ENCODE measurements around the gene MEGF11. TPM values are rescaled to one million over a fixed set of nuclear protein-coding genes. Genes with fewer than 3 reads are reported as not detected.

The MEGF11 gene
- total and polyA plus RNA-seq, 8 donors, result 0.05 to 0.92 (median 0.14) TPM; not detected in 4

DNA sequence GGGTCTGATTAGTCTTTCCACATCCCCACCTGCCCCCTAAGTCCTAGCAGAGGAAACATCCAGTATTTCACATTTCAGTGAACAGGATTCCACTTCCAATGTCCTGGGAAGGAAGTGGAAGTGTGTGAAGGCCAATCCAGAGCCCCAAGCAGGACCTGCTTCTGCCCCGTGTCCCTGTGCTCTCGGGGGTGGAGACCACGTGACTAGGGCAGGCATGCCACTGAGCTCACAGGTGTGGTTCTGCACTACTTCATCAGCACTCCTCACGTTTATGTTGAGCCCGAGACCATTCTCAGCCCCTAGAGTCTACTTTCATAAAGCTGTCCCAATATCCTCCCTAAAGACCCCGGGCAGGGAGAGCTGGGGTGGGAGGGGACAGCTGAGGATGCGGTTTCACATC is 299.9 kb downstream of the MEGF11 start:
- WGBS, 5 donors, result 69 to 83% (median 73%) methylated on average over 6 to 7 of the region's 7 CpGs
- Histone ChIP-seq H3K36me3 (no peaks in the 10 kb centered on the region), H3K27me3 (peaks cover 0 to 21% (median 0%) of the 10 kb centered on the region in 3 donors), H3K27ac (no peak overlapping the region), H3K9me3 (no peaks in the 10 kb centered on the region), H3K4me3 (no peak overlapping the region), H3K4me1 (no peaks in the 10 kb centered on the region)
- TF ChIP-seq POLR2A (IDR thresholded peaks at IDR 0.05) (no peak), POLR2AphosphoS5 (IDR thresholded peaks at IDR 0.05) (no peak), EP300 (IDR thresholded peaks at IDR 0.05) (no peak)
- TF ChIP-seq, protein P1, sequence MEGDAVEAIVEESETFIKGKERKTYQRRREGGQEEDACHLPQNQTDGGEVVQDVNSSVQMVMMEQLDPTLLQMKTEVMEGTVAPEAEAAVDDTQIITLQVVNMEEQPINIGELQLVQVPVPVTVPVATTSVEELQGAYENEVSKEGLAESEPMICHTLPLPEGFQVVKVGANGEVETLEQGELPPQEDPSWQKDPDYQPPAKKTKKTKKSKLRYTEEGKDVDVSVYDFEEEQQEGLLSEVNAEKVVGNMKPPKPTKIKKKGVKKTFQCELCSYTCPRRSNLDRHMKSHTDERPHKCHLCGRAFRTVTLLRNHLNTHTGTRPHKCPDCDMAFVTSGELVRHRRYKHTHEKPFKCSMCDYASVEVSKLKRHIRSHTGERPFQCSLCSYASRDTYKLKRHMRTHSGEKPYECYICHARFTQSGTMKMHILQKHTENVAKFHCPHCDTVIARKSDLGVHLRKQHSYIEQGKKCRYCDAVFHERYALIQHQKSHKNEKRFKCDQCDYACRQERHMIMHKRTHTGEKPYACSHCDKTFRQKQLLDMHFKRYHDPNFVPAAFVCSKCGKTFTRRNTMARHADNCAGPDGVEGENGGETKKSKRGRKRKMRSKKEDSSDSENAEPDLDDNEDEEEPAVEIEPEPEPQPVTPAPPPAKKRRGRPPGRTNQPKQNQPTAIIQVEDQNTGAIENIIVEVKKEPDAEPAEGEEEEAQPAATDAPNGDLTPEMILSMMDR (IDR thresholded peaks at IDR 0.05), result no peak
- DNase-seq, result no peak
- intact Hi-C loops (cut with DNase I; ENCODE audit: low total_unique reads), result loop anchor here (5.0 kb wide), 1 partner anchor 51 kb away; no protein-coding TSS in a partner anchor

DNA sequence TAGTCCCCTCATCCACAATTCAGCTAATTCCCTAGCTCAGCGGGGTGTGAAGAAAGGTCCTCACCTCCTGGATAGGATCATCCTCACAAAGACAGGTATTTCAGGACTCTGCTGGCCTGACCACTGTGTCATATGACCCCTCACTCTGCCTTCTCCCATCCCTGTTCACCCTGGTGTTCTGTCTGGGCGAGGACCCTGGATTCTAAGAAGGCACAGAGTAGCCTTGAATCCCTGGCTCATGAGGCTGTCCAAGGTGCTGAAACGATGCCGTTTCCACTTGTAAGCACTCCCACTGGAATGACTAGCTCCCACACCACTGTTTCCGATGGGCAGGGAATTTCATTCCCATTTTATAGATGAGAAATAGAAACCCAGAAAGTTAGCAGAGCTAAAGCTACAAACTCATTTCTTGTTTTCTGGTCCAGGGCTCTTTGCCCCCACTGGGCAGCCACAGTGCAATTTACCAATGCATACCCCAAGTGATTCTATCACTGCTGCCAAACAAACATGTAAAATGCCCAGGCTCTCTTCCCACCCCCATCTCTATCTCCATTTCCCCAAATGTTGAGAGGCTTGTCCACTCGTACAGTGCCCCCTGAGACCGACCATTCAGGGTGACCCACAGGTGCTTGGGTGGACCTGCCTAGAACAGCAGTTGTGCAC is 301.0 kb downstream of the MEGF11 start:
- Histone ChIP-seq H3K36me3 (no peaks in the 10 kb centered on the region), H3K27ac (no peak overlapping the region), H3K4me1 (no peaks in the 10 kb centered on the region), H3K4me3 (no peak overlapping the region), H3K9me3 (no peaks in the 10 kb centered on the region), H3K27me3 (peaks cover 0 to 21% (median 0%) of the 10 kb centered on the region in 3 donors)
- WGBS, 5 donors, result 37 to 50% (median 44%) methylated on average over 7 of the region's 7 CpGs
- DNase-seq, result peak in 1 of 2 donors; percentile 83
- intact Hi-C loops (cut with DNase I; ENCODE audit: low total_unique reads), result loop anchor here (5.0 kb wide), 1 partner anchor 50 kb away; no protein-coding TSS in a partner anchor
- TF ChIP-seq POLR2A (IDR thresholded peaks at IDR 0.05), result no peak

DNA sequence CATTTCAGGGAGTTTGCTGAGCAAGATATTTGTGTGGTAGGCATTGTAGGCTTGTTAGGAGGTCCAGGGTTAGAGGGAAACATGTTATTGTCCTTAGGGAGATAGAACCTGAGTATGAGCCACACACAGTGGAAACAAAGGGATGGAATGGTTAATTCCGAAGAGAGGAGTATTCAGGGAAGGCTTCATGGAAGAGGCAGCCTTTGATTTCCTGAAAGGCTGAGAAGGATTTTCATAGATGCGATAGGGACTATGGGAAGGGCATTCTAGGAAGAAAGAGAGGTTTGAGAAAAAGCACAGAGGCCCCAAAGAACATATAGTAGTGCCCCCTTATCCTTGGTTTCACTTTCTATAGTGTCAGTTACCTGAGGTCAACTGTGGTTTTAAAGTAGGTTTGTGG is 302.5 kb downstream of the MEGF11 start:
- no peaks in the 10 kb centered on the region for H3K9me3 ChIP-seq
- intact Hi-C loops (cut with DNase I; ENCODE audit: low total_unique reads), result loop anchor here (5.0 kb wide), 1 partner anchor 49 kb away; no protein-coding TSS in a partner anchor
- no peak overlapping the region for H3K27ac ChIP-seq
- TF ChIP-seq POLR2A (IDR thresholded peaks at IDR 0.05) (no peak), POLR2AphosphoS5 (IDR thresholded peaks at IDR 0.05) (no peak), EP300 (IDR thresholded peaks at IDR 0.05) (no peak)
- TF ChIP-seq, protein P1 (IDR thresholded peaks at IDR 0.05), result no peak
- no peaks in the 10 kb centered on the region for H3K4me1 ChIP-seq
- DNase-seq, result no peak
- H3K4me3 ChIP-seq, result no peak overlapping the region
- peaks cover 0 to 21% (median 0%) of the 10 kb centered on the region in 3 donors for H3K27me3 ChIP-seq
- 75 to 91% (median 81%) methylated on average over 2 of the region's 2 CpGs for WGBS, 5 donors
- H3K36me3 ChIP-seq, result no peaks in the 10 kb centered on the region

DNA sequence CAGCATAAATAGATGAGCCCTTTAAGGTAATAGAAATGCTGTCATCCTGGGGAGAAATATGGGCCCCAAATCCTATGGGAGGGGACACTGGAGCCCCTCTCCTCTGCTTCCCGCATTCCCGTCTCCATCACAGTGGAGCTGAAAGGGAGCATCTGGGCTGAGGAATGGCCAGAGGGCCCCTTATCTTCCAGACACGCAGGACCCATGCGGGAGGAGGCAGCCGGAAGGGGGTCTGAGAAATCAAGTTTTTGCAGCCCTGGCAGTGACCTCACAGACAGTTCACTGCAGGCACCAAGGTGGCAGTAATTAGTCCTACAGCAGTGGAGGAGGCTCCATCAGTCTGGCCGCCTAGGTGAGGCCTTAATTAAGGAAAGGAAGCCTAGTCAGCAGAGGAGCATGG is 304.1 kb downstream of the MEGF11 start:
- Histone ChIP-seq H3K27ac (no peak overlapping the region), H3K27me3 (peaks cover 0 to 21% (median 0%) of the 10 kb centered on the region in 3 donors), H3K9me3 (no peaks in the 10 kb centered on the region), H3K4me3 (no peak overlapping the region), H3K4me1 (no peaks in the 10 kb centered on the region), H3K36me3 (no peaks in the 10 kb centered on the region)
- DNase-seq, result no peak
- no peak for TF ChIP-seq POLR2A (IDR thresholded peaks at IDR 0.05)
- no peak for TF ChIP-seq EP300 (IDR thresholded peaks at IDR 0.05)
- no peak for TF ChIP-seq POLR2AphosphoS5 (IDR thresholded peaks at IDR 0.05)
- TF ChIP-seq, protein P1 (IDR thresholded peaks at IDR 0.05), result no peak
- intact Hi-C loops (cut with DNase I; ENCODE audit: low total_unique reads), result no loop called here
- 47 to 64% (median 57%) methylated on average over 6 of the region's 6 CpGs for WGBS, 5 donors

DNA sequence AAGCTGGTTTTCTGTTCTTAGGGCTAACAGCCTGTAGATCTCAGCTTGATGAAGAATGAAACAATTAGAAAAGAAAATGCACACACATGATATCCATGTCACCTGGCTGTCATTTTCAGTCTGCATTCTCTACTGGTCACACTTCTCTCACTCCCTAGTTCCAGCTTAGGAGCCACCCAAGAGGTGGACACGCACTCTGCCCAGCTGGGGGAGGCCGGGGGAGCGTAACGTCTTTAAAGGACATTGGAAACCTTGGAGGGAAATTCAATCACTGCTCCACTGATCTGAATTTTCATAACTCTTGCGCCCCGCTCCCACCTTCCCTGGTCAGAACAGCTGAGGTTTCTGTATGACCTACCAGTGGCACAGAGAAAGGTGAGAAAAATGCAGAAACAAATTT is 304.5 kb downstream of the MEGF11 start:
- TF ChIP-seq, protein P1 (IDR thresholded peaks at IDR 0.05), result no peak
- TF ChIP-seq POLR2A (IDR thresholded peaks at IDR 0.05), result no peak
- no peak for TF ChIP-seq EP300 (IDR thresholded peaks at IDR 0.05)
- no peak for TF ChIP-seq POLR2AphosphoS5 (IDR thresholded peaks at IDR 0.05)

More for the DNA sequence above, 304.5 kb downstream of the MEGF11 start:
- 83 to 86% (median 85%) methylated on average over 6 of the region's 6 CpGs for WGBS, 5 donors
- Histone ChIP-seq H3K27me3 (peaks cover 0 to 20% (median 0%) of the 10 kb centered on the region in 3 donors), H3K4me1 (no peaks in the 10 kb centered on the region), H3K4me3 (no peak overlapping the region), H3K36me3 (no peaks in the 10 kb centered on the region), H3K27ac (no peak overlapping the region), H3K9me3 (no peaks in the 10 kb centered on the region)
- DNase-seq, result no peak
- intact Hi-C loops (cut with DNase I; ENCODE audit: low total_unique reads), result no loop called here
